Astrocyte of the spinal cord (primary cell): ENCODE results near the gene TMEM143.

ENCODE experiments used
- DNase-seq: peaks from one replicate; pipeline ENCODE4 v3.0.0; 2011; ENCODE audit warnings: low read depth, low spot score
- H3K4me3 ChIP-seq: 2 replicates; pipeline ENCODE4 v1.5.1; 2011; ENCODE audit warnings: low read depth, mild to moderate bottlenecking, low read length, moderate library complexity
- CTCF ChIP-seq: IDR thresholded peaks from 2 replicates; pipeline ENCODE4 v1.5.1; 2012; ENCODE audit warnings: low read depth, mild to moderate bottlenecking, low read length, inconsistent platforms
- in situ Hi-C: cut with HindIII; loops from 2 replicates; pipeline ENCODE4 v1.10.0; 2017; ENCODE audit warnings: low sequenced_read_pairs

TMEM143 gene

GRCh38 chr19:48341515-48342413, 22.0 kb downstream of the TMEM143 start:
- no peak for TF ChIP-seq CTCF
- in situ Hi-C loops: no loop called here
- no peak for DNase-seq
- no peak overlapping the region for H3K4me3 ChIP-seq

- H3K4me3 ChIP-seq: no peak overlapping the region
- TF ChIP-seq CTCF: no peak
- in situ Hi-C loops: no loop called here
- peak; percentile 62 for DNase-seq
These were observed 22.7 kb downstream of the TMEM143 start for GRCh38 chr19:48340995-48341394.

GRCh38 chr19:48338802-48339503, 24.8 kb downstream of the TMEM143 start:
- H3K4me3 ChIP-seq: no peak overlapping the region
- no peak for DNase-seq
- in situ Hi-C loops: no loop called here
- TF ChIP-seq CTCF: no peak

- no peak for TF ChIP-seq CTCF
- H3K4me3 ChIP-seq: no peak overlapping the region
- in situ Hi-C loops: no loop called here
- no peak for DNase-seq
These were observed 25.4 kb downstream of the TMEM143 start for GRCh38 chr19:48338253-48338755.

- in situ Hi-C loops: no loop called here
- peak; percentile 85 for TF ChIP-seq CTCF
- H3K4me3 ChIP-seq: peak overlapping the region; percentile 37
- peak; percentile 91 for DNase-seq
These were observed 30.0 kb downstream of the TMEM143 start for GRCh38 chr19:48333467-48334384.
